HG03108 (cell line): ENCODE results near the gene CPNE7.

ENCODE experiments used
- ATAC-seq: cut with Tn5 transposase; IDR thresholded peaks from one replicate; pipeline ENCODE4 v1.9.1; 2021; ENCODE audit warnings: moderate library complexity; ENCODE audit not compliant: unreplicated experiment

CPNE7 gene

GRCh38 chr16:89575247-89576152, at the start of gene CPNE7:
TSS of gene CPNE7 (plus strand) at chr16:89575758. CDS start at chr16:89575898, 140 bp downstream.
- no peak for ATAC-seq

GRCh38 chr16:89529097-89529496, 46.5 kb upstream of the CPNE7 start:
- ATAC-seq = no peak

- ATAC-seq = no peak
Observed at GRCh38 chr16:89530401-89531381, 44.9 kb upstream of the CPNE7 start.

- ATAC-seq = no peak
Observed at GRCh38 chr16:89531821-89532526, 43.6 kb upstream of the CPNE7 start.

GRCh38 chr16:89534252-89534756, 41.3 kb upstream of the CPNE7 start:
- ATAC-seq = no peak

GRCh38 chr16:89536371-89536770, 39.2 kb upstream of the CPNE7 start:
- no peak for ATAC-seq

GRCh38 chr16:89536886-89537548, 38.5 kb upstream of the CPNE7 start:
- ATAC-seq = no peak

GRCh38 chr16:89537549-89537925, 38.0 kb upstream of the CPNE7 start:
- no peak for ATAC-seq

GRCh38 chr16:89538286-89538685, 37.3 kb upstream of the CPNE7 start:
- no peak for ATAC-seq

- ATAC-seq = no peak
Observed at GRCh38 chr16:89540557-89540956, 35.0 kb upstream of the CPNE7 start.

- no peak for ATAC-seq
Observed at GRCh38 chr16:89541792-89542191, 33.8 kb upstream of the CPNE7 start.

GRCh38 chr16:89544113-89544512, 31.4 kb upstream of the CPNE7 start:
- no peak for ATAC-seq

- no peak for ATAC-seq
Observed at GRCh38 chr16:89544713-89545043, 30.9 kb upstream of the CPNE7 start.

GRCh38 chr16:89545044-89545830, 30.3 kb upstream of the CPNE7 start:
- no peak for ATAC-seq

GRCh38 chr16:89545831-89546574, 29.6 kb upstream of the CPNE7 start:
- ATAC-seq = no peak

- ATAC-seq = no peak
Observed at GRCh38 chr16:89546781-89547180, 28.8 kb upstream of the CPNE7 start.

GRCh38 chr16:89547291-89547690, 28.3 kb upstream of the CPNE7 start:
- ATAC-seq = no peak

GRCh38 chr16:89547860-89548259, 27.7 kb upstream of the CPNE7 start:
- ATAC-seq = no peak
